HepG2 (cell line): ENCODE results near the gene SMIM9. TPM values are rescaled to one million over a fixed set of nuclear protein-coding genes. Genes with fewer than 3 reads are reported as not detected.
A peak's percentile ranks its signal among the peaks of the same experiment; 100 is the strongest.

Experiments used
- ATAC-seq: fragments of 200-7000 bp; cut with Tn5 transposase; 3 replicates; pipeline ENCODE4 v1.9.1; 2020; ENCODE audit warnings: mild to moderate bottlenecking, moderate library complexity
- BruUV-seq: library from RNA; stranded (reverse); fragments of 400-500 nt; replicated peaks from 2 replicates; lab custom pipeline; 2021; lab: Mats Ljungman, UMichigan
- CTCF ChIA-PET: fragments of 300-600 bp; formaldehyde crosslinking; extraction: SDS; loops from one replicate; lab custom pipeline; 2021; ENCODE audit warnings: low total read pairs, inconsistent platforms, low intra/inter-chr PET ratio; lab: Yijun Ruan, JAX
- POLR2A ChIA-PET: fragments of 350-600 bp; sonication (Branson Sonifier 250); formaldehyde crosslinking; loops from one replicate; lab custom pipeline; 2020; ENCODE audit warnings: antibody characterized with exemption, inconsistent platforms; lab: Yijun Ruan, JAX
- DNase-seq: peaks from one replicate; pipeline ENCODE4 v3.0.0-alpha.2; 2015; ENCODE audit warnings: low spot score
- FAIRE-seq: peaks from 3 replicates; lab custom pipeline; 2011; peaks lifted over from hg19 to GRCh38; lab: Jason Lieb, UNC
- H2AFZ ChIP-seq: one replicate; pipeline ENCODE4 v1.6.1; 2011; ENCODE audit warnings: low read length, inconsistent platforms
- H3K27ac ChIP-seq: fragments of 300-600 bp; 3 replicates; pipeline ENCODE4 v1.8.0; 2011; ENCODE audit warnings: mixed run types, mild to moderate bottlenecking, mixed read lengths, low read length, inconsistent platforms; ENCODE audit not compliant: insufficient read depth; ENCODE audit errors: extremely low read length
- H3K27me3 ChIP-seq, 2 experiments: fragments of 200-600 bp in 1 of 2; 2 replicates in 1 of 2; 3 replicates in 1 of 2; pipeline versions ENCODE4 v1.6.0 to v1.8.0; 2011; ENCODE audit warnings: low read length in 2 of 2, mild to moderate bottlenecking in 2 of 2, moderate library complexity in 2 of 2, inconsistent platforms in 1 of 2; ENCODE audit not compliant: insufficient read depth in 2 of 2, control insufficient read depth in 1 of 2
- H3K36me3 ChIP-seq, 2 experiments: fragments of 200-600 bp in 1 of 2; replicated peaks in 1 of 2; 2 replicates in 1 of 2; 3 replicates in 1 of 2; pipeline versions ENCODE4 v1.5.1 to v1.8.0; 2011; ENCODE audit warnings: low read length in 2 of 2, inconsistent platforms in 1 of 2; ENCODE audit not compliant: insufficient read depth in 2 of 2, control insufficient read depth in 1 of 2
- H3K4me1 ChIP-seq: 2 replicates; pipeline ENCODE4 v1.5.1; 2012; ENCODE audit warnings: low read length, inconsistent platforms; ENCODE audit not compliant: insufficient read depth
- H3K4me2 ChIP-seq: 2 replicates; pipeline ENCODE4 v1.6.0; 2011; ENCODE audit warnings: low read depth, low read length, inconsistent platforms
- H3K4me3 ChIP-seq, 3 experiments: fragments of 200-600 bp in 1 of 3; sonication (generic), shearing (Covaris generic) in 1 of 3; replicated peaks in 1 of 3; 2 replicates each; pipeline ENCODE4 v1.5.1; 2011 to 2016; ENCODE audit warnings: low read length in 3 of 3, inconsistent platforms in 2 of 3, low read depth in 2 of 3, mild to moderate bottlenecking in 2 of 3, control low read depth in 1 of 3, mixed read lengths in 1 of 3; ENCODE audit not compliant: insufficient read depth in 1 of 3
- H3K79me2 ChIP-seq: one replicate; pipeline ENCODE4 v1.6.1; 2011; ENCODE audit warnings: low read length, inconsistent platforms; ENCODE audit not compliant: insufficient read depth
- H3K9ac ChIP-seq: 2 replicates; pipeline ENCODE4 v1.6.0; 2011; ENCODE audit warnings: mild to moderate bottlenecking, low read depth, low read length, inconsistent platforms; ENCODE audit not compliant: insufficient read depth
- H3K9me3 ChIP-seq: 2 replicates; pipeline ENCODE4 v1.5.1; 2012; ENCODE audit warnings: mild to moderate bottlenecking, low read length
- H4K20me1 ChIP-seq: 2 replicates; pipeline ENCODE4 v1.6.0; 2011; ENCODE audit warnings: inconsistent platforms, mild to moderate bottlenecking, low read length, moderate library complexity; ENCODE audit not compliant: insufficient read depth
- CTCF ChIP-seq: sonication (generic); formaldehyde crosslinking; IDR thresholded peaks from 2 replicates; pipeline ENCODE4 v1.5.0; 2020; ENCODE audit warnings: mild to moderate bottlenecking, missing genetic modification reagents, moderate library complexity
- HNF4G ChIP-seq, 2 experiments: sonication (generic) in 1 of 2; formaldehyde crosslinking in 1 of 2; IDR thresholded peaks; 2 replicates each; pipeline versions ENCODE4 v1.4.0 to v1.6.1; 2011 to 2020; ENCODE audit warnings: borderline replicate concordance in 2 of 2, low read depth in 2 of 2, mild to moderate bottlenecking in 2 of 2, low read length in 1 of 2, missing genetic modification reagents in 1 of 2, moderate library complexity in 1 of 2
- IRF1 ChIP-seq: sonication (generic); formaldehyde crosslinking; IDR thresholded peaks from 2 replicates; pipeline ENCODE4 v1.4.0; 2020; ENCODE audit warnings: low read depth, mild to moderate bottlenecking, missing genetic modification reagents
- NCOA1 ChIP-seq: sonication (generic); formaldehyde crosslinking; IDR thresholded peaks from 2 replicates; pipeline ENCODE4 v1.9.0; 2021; ENCODE audit warnings: missing genetic modification reagents
- NPAS2 ChIP-seq: sonication (generic); formaldehyde crosslinking; IDR thresholded peaks from 2 replicates; pipeline ENCODE4 v1.8.0; 2022; ENCODE audit warnings: mild to moderate bottlenecking, missing genetic modification reagents, borderline replicate concordance
- PBX3 ChIP-seq: sonication (generic); formaldehyde crosslinking; IDR thresholded peaks from 2 replicates; pipeline ENCODE4 v1.8.1; 2023; ENCODE audit warnings: missing genetic modification reagents, inconsistent platforms, borderline replicate concordance
- PHF20 ChIP-seq: sonication (generic); formaldehyde crosslinking; IDR thresholded peaks from 2 replicates; pipeline ENCODE4 v1.5.0; 2020; ENCODE audit warnings: mild to moderate bottlenecking, missing genetic modification reagents
- POGZ ChIP-seq: sonication (generic); formaldehyde crosslinking; IDR thresholded peaks from 2 replicates; pipeline ENCODE4 v1.4.0; 2020; ENCODE audit warnings: mild to moderate bottlenecking, missing genetic modification reagents
- POLR2AphosphoS2 ChIP-seq: IDR thresholded peaks from 2 replicates; pipeline ENCODE4 v1.6.1; 2011; ENCODE audit warnings: low read depth, low read length, improper control_type of control experiment
- RAD21 ChIP-seq: fragments of 450-650 bp; formaldehyde crosslinking; IDR thresholded peaks from 2 replicates; pipeline ENCODE4 v1.5.0; 2020; ENCODE audit warnings: mild to moderate bottlenecking
- SAFB2 ChIP-seq: sonication (generic); formaldehyde crosslinking; IDR thresholded peaks from 2 replicates; pipeline ENCODE4 v1.5.1; 2020; ENCODE audit warnings: missing genetic modification reagents, low read depth, mild to moderate bottlenecking, borderline replicate concordance
- SMC3 ChIP-seq: IDR thresholded peaks from 2 replicates; pipeline ENCODE4 v1.6.1; 2011; ENCODE audit warnings: low read length, improper control_type of control experiment
- STAG1 ChIP-seq: sonication (generic); formaldehyde crosslinking; IDR thresholded peaks from 2 replicates; pipeline ENCODE4 v1.4.0; 2020; ENCODE audit warnings: missing genetic modification reagents
- THYN1 ChIP-seq: sonication (generic); formaldehyde crosslinking; IDR thresholded peaks from 2 replicates; pipeline ENCODE4 v1.8.1; 2023; ENCODE audit warnings: low read depth, mild to moderate bottlenecking, moderate library complexity, missing genetic modification reagents, borderline replicate concordance
- ZMYM3 ChIP-seq: sonication (generic); formaldehyde crosslinking; IDR thresholded peaks from 2 replicates; pipeline ENCODE4 v1.5.1; 2020; ENCODE audit warnings: mild to moderate bottlenecking, missing genetic modification reagents
- ZNF138 ChIP-seq: sonication (generic); formaldehyde crosslinking; IDR thresholded peaks from 2 replicates; pipeline ENCODE4 v1.5.0; 2020; ENCODE audit warnings: mild to moderate bottlenecking, low read depth, missing genetic modification reagents
- WGBS: methylation state at CpG from one replicate; pipeline ENCODE4 v1.1.6; 2017; ENCODE audit warnings: low lambda C conversion rate; 5-methylcytosine and 5-hydroxymethylcytosine counted together
- in situ Hi-C: cut with HindIII; loops from 2 replicates; pipeline ENCODE4 v1.10.0; 2017; ENCODE audit warnings: low pct_unique_long_range_greater_than_20kb; ENCODE audit not compliant: extremely low pct_ligation_motif_present
- intact Hi-C: fragments of 100-400 bp; cut with micrococcal nuclease; formaldehyde crosslinking; loops from one replicate; pipeline ENCODE4 v1.10.0; 2022; ENCODE audit not compliant: unreplicated experiment
- polyA plus RNA-seq, 8 experiments: library from polyadenylated mRNA; depleted of rRNA in 3 of 8; stranded (reverse) in 7 of 8; unstranded in 1 of 8; fragments of >200 nt; fragmentation: Illumina TruSeq in 4 of 8; extraction: Trizol in 4 of 8; gene quantifications; 2 replicates each; pipeline versions ENCODE4 v1.2.1 to v1.2.3, GENCODE V29; 2011 to 2016; ENCODE audit warnings: low read depth in 4 of 8, missing spikeins in 1 of 8, mixed read lengths in 1 of 8; ENCODE audit not compliant: insufficient read depth in 1 of 8
- total RNA-seq, 5 experiments: library from RNA; depleted of rRNA; stranded (reverse); fragments of >200 nt; fragmentation: Illumina TruSeq; extraction: Trizol; gene quantifications; 2 replicates each; pipeline ENCODE4 v1.2.3, GENCODE V29; 2016; ENCODE audit warnings: low read depth in 1 of 5
- TF ChIP-seq, protein P1 (sequence below): sonication (generic); formaldehyde crosslinking; IDR thresholded peaks from 2 replicates; pipeline ENCODE4 v1.5.0; 2020; ENCODE audit warnings: mild to moderate bottlenecking, missing genetic modification reagents, borderline replicate concordance
- TF ChIP-seq, protein P2 (sequence below): sonication (generic); formaldehyde crosslinking; IDR thresholded peaks from 2 replicates; pipeline ENCODE4 v1.4.0; 2020; ENCODE audit warnings: mild to moderate bottlenecking, missing genetic modification reagents

SMIM9 gene
- total and polyA plus RNA-seq, 2 of the 13 experiments (the other 11 are each of a cell fraction or from before 2014, with no cell fraction given): not detected

- ChIA-PET CTCF (no interaction called here), POLR2A (no interaction called here)
- H3K36me3 ChIP-seq: no peaks in the 10 kb centered on the region
- peak; percentile 23 for FAIRE-seq
- no TSS peak for BruUV-seq
- no peak overlapping the region for H3K9ac ChIP-seq
- H2AFZ ChIP-seq: no peak overlapping the region
- no peaks in the 10 kb centered on the region for H4K20me1 ChIP-seq
- H3K4me1 ChIP-seq: no peaks in the 10 kb centered on the region
- ATAC-seq: no peak
- H3K4me2 ChIP-seq: no peak overlapping the region
- no peak overlapping the region for H3K4me3 ChIP-seq
- H3K27me3 ChIP-seq: no peaks in the 10 kb centered on the region
- no peaks in the 10 kb centered on the region for H3K79me2 ChIP-seq
- DNase-seq: peak; percentile 16
- intact Hi-C loops: loop anchor here (2.0 kb wide), 1 partner anchor 92 kb away; no protein-coding TSS in a partner anchor
- H3K9me3 ChIP-seq: no peaks in the 10 kb centered on the region
- WGBS: 55% methylated on average over 2 of the region's 2 CpGs
- no peak overlapping the region for H3K27ac ChIP-seq
- in situ Hi-C loops: loop anchor here (25.0 kb wide), 1 partner anchor 254 kb away; the partner anchor contains the start of gene CTAG1A
- TF ChIP-seq IRF1 (CRISPR knock-in tag) (no peak), PBX3 (CRISPR knock-in tag) (no peak), POLR2AphosphoS2 (no peak), ZMYM3 (no peak), PHF20 (CRISPR knock-in tag) (no peak), HNF4G (IDR thresholded peaks at IDR 0.05; ENCODE audit: borderline replicate concordance, low read depth, low read length) (no peak), HNF4G (CRISPR knock-in tag; IDR thresholded peaks at IDR 0.05; ENCODE audit: borderline replicate concordance, low read depth) (no peak), ZNF138 (CRISPR knock-in tag) (no peak), STAG1 (peak; percentile 70), SAFB2 (CRISPR knock-in tag) (no peak), RAD21 (peak; percentile 41; the same call in 1 of the 2 replicates), THYN1 (CRISPR knock-in tag) (no peak), NPAS2 (CRISPR knock-in tag) (no peak), NCOA1 (no peak), CTCF (CRISPR knock-in tag) (peak; percentile 61), POGZ (no peak), SMC3 (peak; percentile 48; the same call in 1 of the 2 replicates)
- TF ChIP-seq, protein P1, sequence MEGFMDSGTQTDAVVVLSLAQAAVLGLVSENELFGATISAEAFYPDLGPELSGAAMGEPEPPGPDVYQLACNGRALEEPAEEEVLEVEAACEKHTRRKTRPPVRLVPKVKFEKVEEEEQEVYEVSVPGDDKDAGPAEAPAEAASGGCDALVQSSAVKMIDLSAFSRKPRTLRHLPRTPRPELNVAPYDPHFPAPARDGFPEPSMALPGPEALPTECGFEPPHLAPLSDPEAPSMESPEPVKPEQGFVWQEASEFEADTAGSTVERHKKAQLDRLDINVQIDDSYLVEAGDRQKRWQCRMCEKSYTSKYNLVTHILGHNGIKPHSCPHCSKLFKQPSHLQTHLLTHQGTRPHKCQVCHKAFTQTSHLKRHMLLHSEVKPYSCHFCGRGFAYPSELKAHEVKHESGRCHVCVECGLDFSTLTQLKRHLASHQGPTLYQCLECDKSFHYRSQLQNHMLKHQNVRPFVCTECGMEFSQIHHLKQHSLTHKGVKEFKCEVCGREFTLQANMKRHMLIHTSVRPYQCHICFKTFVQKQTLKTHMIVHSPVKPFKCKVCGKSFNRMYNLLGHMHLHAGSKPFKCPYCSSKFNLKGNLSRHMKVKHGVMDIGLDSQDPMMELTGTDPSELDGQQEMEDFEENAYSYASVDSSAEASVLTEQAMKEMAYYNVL: no peak
- TF ChIP-seq, protein P2, sequence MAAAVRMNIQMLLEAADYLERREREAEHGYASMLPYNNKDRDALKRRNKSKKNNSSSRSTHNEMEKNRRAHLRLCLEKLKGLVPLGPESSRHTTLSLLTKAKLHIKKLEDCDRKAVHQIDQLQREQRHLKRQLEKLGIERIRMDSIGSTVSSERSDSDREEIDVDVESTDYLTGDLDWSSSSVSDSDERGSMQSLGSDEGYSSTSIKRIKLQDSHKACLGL (CRISPR knock-in tag): no peak
Measured at GRCh38 chrX:154840856-154841255, 6.4 kb upstream of the SMIM9 start.
